HL-60 (cell line): Measurements from ENCODE around the gene PRMT5.

Experiments used
- DNase-seq, 2 experiments: peaks; one replicate each; pipeline ENCODE4 v3.0.0-alpha.2; 2010 to 2020; ENCODE audit warnings: low read depth in 1 of 2, low spot score in 1 of 2
- H3K27ac ChIP-seq: fragments of 250-450 bp; sonication (Bioruptor Pico); replicated peaks from 2 replicates; pipeline ENCODE4 v1.5.1; 2020; ENCODE audit warnings: mild to moderate bottlenecking, moderate library complexity
- H3K27me3 ChIP-seq: fragments of 250-450 bp; sonication (Bioruptor Pico); 2 replicates; pipeline ENCODE4 v1.5.1; 2021; ENCODE audit warnings: mild to moderate bottlenecking, moderate library complexity; ENCODE audit not compliant: insufficient read depth, poor library complexity, severe bottlenecking
- H3K4me3 ChIP-seq: replicated peaks from 2 replicates; pipeline ENCODE4 v1.5.1; 2011; ENCODE audit warnings: mild to moderate bottlenecking, control low read depth, low read length; ENCODE audit not compliant: insufficient read depth
- GABPA ChIP-seq: IDR thresholded peaks from 2 replicates; pipeline ENCODE4 v1.6.1; 2012; ENCODE audit warnings: low read depth
- POLR2AphosphoS5 ChIP-seq: IDR thresholded peaks from 2 replicates; pipeline ENCODE4 v1.6.1; 2012; ENCODE audit warnings: low read depth
- SPI1 ChIP-seq: IDR thresholded peaks from 2 replicates; pipeline ENCODE4 v1.6.1; 2012; ENCODE audit warnings: low read depth, mild to moderate bottlenecking, borderline replicate concordance
- TF ChIP-seq, protein P1 (sequence below): IDR thresholded peaks from one replicate; pipeline ENCODE4 v1.5.1; 2011; ENCODE audit warnings: low read length, control low read depth, inconsistent platforms; ENCODE audit not compliant: insufficient read depth
- TF ChIP-seq, protein P2 (sequence below): IDR thresholded peaks from 2 replicates; pipeline ENCODE4 v1.6.1; 2012; ENCODE audit warnings: low read depth; ENCODE audit not compliant: insufficient replicate concordance

The PRMT5 gene

DNA sequence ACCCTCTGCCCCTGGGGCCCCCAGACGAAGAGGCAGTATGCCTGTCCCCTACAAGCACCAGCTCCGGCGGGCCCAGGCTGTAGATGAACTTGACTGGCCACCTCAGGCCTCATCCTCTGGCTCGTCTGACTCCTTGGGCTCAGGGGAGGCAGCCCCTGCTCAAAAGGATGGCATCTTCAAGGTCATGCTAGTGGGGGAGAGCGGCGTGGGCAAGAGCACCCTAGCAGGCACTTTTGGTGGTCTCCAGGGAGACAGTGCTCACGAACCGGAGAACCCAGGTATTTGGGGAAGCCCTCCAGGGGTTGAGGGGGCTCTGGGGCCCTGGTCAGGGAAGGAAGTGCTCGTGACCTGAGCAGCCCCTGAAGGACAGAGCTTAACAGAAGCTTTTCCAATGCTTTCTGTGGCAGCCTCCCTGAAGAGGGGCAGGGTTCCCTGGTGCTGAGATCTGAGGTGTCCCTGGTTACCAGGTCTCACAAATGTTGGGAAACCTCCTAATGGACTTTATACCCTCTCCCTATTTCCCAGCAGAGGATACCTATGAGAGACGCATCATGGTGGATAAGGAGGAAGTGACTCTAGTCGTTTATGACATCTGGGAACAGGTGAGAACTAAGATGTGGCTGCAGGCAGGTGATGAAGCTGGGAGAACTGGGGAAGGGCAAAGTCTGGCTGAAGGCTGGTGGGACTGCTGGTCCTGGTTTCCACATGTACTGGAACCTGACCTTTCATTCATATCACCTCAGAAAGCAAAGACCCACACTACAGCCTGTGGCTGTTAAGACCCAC, 44.2 kb downstream of the PRMT5 start:
- Histone ChIP-seq H3K4me3 (no peak overlapping the region), H3K27ac (no peak overlapping the region), H3K27me3 (peaks cover 5% of the 10 kb centered on the region)
- no peak for DNase-seq
- TF ChIP-seq GABPA (no peak), SPI1 (no peak), POLR2AphosphoS5 (no peak)
- TF ChIP-seq, protein P1, sequence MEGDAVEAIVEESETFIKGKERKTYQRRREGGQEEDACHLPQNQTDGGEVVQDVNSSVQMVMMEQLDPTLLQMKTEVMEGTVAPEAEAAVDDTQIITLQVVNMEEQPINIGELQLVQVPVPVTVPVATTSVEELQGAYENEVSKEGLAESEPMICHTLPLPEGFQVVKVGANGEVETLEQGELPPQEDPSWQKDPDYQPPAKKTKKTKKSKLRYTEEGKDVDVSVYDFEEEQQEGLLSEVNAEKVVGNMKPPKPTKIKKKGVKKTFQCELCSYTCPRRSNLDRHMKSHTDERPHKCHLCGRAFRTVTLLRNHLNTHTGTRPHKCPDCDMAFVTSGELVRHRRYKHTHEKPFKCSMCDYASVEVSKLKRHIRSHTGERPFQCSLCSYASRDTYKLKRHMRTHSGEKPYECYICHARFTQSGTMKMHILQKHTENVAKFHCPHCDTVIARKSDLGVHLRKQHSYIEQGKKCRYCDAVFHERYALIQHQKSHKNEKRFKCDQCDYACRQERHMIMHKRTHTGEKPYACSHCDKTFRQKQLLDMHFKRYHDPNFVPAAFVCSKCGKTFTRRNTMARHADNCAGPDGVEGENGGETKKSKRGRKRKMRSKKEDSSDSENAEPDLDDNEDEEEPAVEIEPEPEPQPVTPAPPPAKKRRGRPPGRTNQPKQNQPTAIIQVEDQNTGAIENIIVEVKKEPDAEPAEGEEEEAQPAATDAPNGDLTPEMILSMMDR, result no peak
- TF ChIP-seq, protein P2, sequence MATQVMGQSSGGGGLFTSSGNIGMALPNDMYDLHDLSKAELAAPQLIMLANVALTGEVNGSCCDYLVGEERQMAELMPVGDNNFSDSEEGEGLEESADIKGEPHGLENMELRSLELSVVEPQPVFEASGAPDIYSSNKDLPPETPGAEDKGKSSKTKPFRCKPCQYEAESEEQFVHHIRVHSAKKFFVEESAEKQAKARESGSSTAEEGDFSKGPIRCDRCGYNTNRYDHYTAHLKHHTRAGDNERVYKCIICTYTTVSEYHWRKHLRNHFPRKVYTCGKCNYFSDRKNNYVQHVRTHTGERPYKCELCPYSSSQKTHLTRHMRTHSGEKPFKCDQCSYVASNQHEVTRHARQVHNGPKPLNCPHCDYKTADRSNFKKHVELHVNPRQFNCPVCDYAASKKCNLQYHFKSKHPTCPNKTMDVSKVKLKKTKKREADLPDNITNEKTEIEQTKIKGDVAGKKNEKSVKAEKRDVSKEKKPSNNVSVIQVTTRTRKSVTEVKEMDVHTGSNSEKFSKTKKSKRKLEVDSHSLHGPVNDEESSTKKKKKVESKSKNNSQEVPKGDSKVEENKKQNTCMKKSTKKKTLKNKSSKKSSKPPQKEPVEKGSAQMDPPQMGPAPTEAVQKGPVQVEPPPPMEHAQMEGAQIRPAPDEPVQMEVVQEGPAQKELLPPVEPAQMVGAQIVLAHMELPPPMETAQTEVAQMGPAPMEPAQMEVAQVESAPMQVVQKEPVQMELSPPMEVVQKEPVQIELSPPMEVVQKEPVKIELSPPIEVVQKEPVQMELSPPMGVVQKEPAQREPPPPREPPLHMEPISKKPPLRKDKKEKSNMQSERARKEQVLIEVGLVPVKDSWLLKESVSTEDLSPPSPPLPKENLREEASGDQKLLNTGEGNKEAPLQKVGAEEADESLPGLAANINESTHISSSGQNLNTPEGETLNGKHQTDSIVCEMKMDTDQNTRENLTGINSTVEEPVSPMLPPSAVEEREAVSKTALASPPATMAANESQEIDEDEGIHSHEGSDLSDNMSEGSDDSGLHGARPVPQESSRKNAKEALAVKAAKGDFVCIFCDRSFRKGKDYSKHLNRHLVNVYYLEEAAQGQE, result no peak

DNA sequence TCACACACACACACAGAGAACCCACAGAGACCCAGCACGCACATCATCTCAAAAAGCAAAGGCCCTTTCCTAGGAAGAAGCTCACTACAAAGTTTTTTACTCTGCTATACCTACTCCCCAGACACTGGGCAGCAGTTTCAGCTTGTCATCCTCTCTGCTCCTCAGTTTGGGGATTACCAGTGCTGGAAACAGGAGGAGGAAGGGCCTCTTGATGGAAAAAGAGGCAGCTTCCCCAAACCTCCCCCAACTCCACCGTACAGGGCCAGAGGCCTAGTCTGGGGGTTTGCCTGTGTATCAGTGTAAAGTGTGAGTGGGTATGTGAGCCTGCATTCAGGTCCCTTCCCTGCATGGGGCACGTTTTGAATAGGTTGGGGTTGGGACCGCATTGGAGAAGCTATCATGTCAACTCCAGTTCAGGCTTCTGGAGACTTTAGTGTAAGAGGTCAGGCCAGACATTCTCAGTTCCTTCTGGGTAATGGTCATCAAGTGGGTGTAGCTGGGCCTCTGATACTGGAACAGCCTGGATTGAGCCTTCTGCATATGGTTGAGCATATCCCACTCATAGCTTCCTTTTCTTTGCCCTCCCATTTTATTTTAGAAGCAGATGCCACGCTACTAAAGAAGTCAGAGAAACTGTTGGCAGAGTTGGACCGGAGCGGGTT, 45.0 kb downstream of the PRMT5 start:
- TF ChIP-seq GABPA (no peak), POLR2AphosphoS5 (no peak), SPI1 (no peak)
- TF ChIP-seq, protein P1, result no peak
- TF ChIP-seq, protein P2, result no peak
- DNase-seq, result peak in 1 of 2 experiments; percentile 26
- Histone ChIP-seq H3K27me3 (peaks cover 5% of the 10 kb centered on the region), H3K27ac (no peak overlapping the region), H3K4me3 (no peak overlapping the region)

DNA sequence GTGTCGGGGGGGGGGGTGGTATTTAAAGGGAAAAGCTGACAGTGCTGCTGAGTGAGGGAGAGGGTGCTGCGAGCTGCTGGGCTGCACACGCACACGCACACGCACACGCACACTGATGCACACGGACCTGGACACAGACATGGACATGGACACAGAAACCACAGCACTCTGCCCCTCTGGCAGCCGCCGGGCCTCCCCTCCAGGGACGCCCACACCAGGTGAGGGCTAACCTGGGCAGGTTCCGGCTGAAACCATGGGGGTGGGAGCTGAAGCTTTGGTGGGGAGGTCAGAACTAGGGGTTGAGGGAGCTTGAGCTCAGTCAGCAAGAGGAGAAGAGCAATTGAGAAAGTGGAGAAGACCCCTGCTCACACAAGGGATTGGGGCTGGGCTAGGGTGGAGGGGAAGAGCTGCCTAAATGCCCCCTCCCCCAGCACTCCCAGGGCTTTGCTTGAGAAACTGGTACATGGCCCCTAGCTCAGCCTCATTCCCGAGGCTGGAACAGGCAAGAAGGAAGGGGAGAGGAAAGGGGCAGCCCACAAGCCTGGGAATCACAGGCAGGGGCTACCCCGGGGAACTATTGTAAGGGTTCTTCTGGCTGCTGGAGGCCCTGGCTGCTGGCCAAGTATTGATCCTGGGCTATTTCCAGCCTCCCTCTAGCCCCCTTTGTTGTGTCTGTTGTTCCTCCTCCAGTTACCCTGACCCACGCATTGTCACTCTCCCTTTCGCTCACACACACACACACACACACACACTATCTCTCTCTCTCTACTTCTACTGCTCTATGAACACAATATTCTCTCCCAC, 45.8 kb downstream of the PRMT5 start, which contains the start of gene REM2:
REM2 (plus strand) TSS at position 50 of the 804 bp plus-strand sequence; CDS start at position 116, 66 bp downstream.
- no peak within 1 kb of the TSS for H3K27ac ChIP-seq
- peaks cover 5% of the 10 kb centered on the region for H3K27me3 ChIP-seq
- TF ChIP-seq, protein P1, result no peak
- TF ChIP-seq, protein P2, result no peak
- TF ChIP-seq POLR2AphosphoS5 (no peak), SPI1 (no peak)
- no peak for DNase-seq
- no peak within 1 kb of the TSS for H3K4me3 ChIP-seq
